Activated B cell treated with CpG ODN at 0.5 μM for 24 hours (primary cell): Measurements from ENCODE around the gene AKT3. TPM values are rescaled to one million over a fixed set of nuclear protein-coding genes. Genes with fewer than 3 reads are reported as not detected.
A peak's percentile ranks its signal among the peaks of the same experiment; 100 is the strongest.

Experiments used
- ATAC-seq: fragments of 200-7000 bp; cut with Tn5 transposase; one replicate; pipeline ENCODE4 v1.10.0; 2021; ENCODE audit warnings: low read depth, mild to moderate bottlenecking, moderate library complexity
- CTCF ChIA-PET: fragments of 350-600 bp; sonication (Branson Sonifier 250); formaldehyde crosslinking; loops from one replicate; lab custom pipeline; 2021; ENCODE audit warnings: antibody characterized with exemption; lab: Charles Lee
- POLR2A ChIA-PET: fragments of 350-600 bp; sonication (Branson Sonifier 250); formaldehyde crosslinking; loops from one replicate; lab custom pipeline; 2021; ENCODE audit warnings: antibody characterized with exemption; lab: Charles Lee
- DNase-seq: peaks from one replicate; pipeline ENCODE4 v3.0.0; 2022
- H3K27ac Mint-ChIP-seq: one replicate; pipeline ENCODE4 v1.8.0; 2020; ENCODE audit warnings: mixed read lengths
- H3K27me3 Mint-ChIP-seq: one replicate; pipeline ENCODE4 v1.8.0; 2021; ENCODE audit warnings: mixed read lengths
- H3K36me3 Mint-ChIP-seq: one replicate; pipeline ENCODE4 v1.8.0; 2021; ENCODE audit warnings: low read depth, mixed read lengths
- H3K4me1 Mint-ChIP-seq: one replicate; pipeline ENCODE4 v1.8.0; 2021; ENCODE audit warnings: mixed read lengths
- H3K4me3 Mint-ChIP-seq: one replicate; pipeline ENCODE4 v1.8.0; 2020; ENCODE audit warnings: mild to moderate bottlenecking, mixed read lengths
- H3K9me3 Mint-ChIP-seq: one replicate; pipeline ENCODE4 v1.8.0; 2020; ENCODE audit warnings: mixed read lengths
- intact Hi-C: fragments of 100-400 bp; cut with micrococcal nuclease; formaldehyde crosslinking; loops from one replicate; pipeline ENCODE4 v1.15.1; 2024
- total RNA-seq: library from RNA; stranded (reverse); gene quantifications from 2 replicates; pipeline ENCODE4 v1.2.3, GENCODE V29; 2022
- TF ChIP-seq, protein P1 (sequence below): fragments of 200-600 bp; IDR thresholded peaks from one replicate; pipeline ENCODE4 v1.8.0; 2022; ENCODE audit warnings: antibody characterized with exemption, mild to moderate bottlenecking

AKT3 gene
- total RNA-seq, 1 donor from 2014 or later, result 63.3 TPM

DNA sequence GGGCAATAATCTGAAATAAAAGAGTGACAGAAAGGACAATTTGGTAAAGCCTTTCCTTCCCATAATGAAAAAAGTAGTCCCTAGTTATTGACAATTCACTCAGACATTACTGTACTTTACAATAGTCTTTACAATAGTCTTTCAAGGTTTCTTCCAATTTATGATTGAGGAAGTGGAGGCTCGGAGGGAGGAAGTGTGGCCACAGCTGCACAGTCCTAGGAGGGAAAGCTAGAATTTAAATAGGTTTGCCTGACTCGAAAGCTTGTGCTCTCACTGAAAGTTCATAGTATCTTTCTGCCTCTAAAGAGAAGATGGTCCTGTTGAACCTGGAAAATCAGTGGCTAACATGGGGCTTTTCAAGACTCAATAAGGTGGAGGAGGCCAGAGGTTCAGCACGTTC, 391.0 kb downstream of the AKT3 start:
- Mint-ChIP-seq H3K27ac (no peak overlapping the region), H3K27me3 (no peaks in the 10 kb centered on the region), H3K9me3 (no peaks in the 10 kb centered on the region), H3K36me3 (peaks cover 30% of the 10 kb centered on the region), H3K4me3 (no peak overlapping the region), H3K4me1 (peaks cover 15% of the 10 kb centered on the region)
- CTCF ChIA-PET, result no interaction called here
- intact Hi-C loops, result no loop called here
- ATAC-seq, result peak; percentile 28
- no peak for DNase-seq
- TF ChIP-seq, protein P1, sequence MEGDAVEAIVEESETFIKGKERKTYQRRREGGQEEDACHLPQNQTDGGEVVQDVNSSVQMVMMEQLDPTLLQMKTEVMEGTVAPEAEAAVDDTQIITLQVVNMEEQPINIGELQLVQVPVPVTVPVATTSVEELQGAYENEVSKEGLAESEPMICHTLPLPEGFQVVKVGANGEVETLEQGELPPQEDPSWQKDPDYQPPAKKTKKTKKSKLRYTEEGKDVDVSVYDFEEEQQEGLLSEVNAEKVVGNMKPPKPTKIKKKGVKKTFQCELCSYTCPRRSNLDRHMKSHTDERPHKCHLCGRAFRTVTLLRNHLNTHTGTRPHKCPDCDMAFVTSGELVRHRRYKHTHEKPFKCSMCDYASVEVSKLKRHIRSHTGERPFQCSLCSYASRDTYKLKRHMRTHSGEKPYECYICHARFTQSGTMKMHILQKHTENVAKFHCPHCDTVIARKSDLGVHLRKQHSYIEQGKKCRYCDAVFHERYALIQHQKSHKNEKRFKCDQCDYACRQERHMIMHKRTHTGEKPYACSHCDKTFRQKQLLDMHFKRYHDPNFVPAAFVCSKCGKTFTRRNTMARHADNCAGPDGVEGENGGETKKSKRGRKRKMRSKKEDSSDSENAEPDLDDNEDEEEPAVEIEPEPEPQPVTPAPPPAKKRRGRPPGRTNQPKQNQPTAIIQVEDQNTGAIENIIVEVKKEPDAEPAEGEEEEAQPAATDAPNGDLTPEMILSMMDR, result no peak
- POLR2A ChIA-PET, result interaction anchor here (0.7 kb wide), 1 partner anchor 1612 kb away, joined by 8 read pairs; no protein-coding TSS in a partner anchor

DNA sequence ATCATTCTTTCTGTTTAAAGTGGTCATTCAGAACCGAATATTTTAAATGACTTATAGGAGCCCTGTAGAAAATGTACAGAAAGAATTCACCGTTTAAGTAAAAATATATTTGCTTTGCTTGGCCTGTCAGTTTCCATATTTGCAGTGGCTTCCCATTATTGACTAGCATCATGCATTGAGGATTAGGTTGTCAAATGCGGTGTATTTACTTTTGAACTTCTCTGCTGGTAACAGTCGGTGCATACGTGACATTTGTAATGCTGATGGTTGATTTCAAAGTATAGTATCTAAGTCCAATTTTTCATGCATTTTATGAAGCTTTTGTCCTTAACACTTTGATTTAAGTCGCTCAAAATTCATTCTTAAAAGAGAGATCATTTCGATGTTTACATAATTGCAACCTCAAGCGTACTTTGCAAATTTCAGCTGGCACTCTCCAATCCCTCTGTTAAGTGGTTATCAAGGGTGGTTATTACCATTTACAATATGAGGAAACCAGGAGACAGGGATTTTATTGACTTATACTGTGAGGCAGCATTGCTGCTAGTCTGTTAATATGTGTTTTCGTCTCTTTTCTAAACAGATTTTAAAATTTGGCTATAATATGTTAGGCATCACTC, 392.6 kb downstream of the AKT3 start:
- H3K27me3 Mint-ChIP-seq, result no peaks in the 10 kb centered on the region
- no peak overlapping the region for H3K27ac Mint-ChIP-seq
- H3K4me1 Mint-ChIP-seq, result peaks cover 15% of the 10 kb centered on the region
- CTCF ChIA-PET, result no interaction called here
- TF ChIP-seq, protein P1, result no peak
- no peaks in the 10 kb centered on the region for H3K9me3 Mint-ChIP-seq
- POLR2A ChIA-PET, result no interaction called here
- intact Hi-C loops, result no loop called here
- ATAC-seq (no peak), DNase-seq (no peak)
- H3K36me3 Mint-ChIP-seq, result peaks cover 28% of the 10 kb centered on the region
- H3K4me3 Mint-ChIP-seq, result no peak overlapping the region

DNA sequence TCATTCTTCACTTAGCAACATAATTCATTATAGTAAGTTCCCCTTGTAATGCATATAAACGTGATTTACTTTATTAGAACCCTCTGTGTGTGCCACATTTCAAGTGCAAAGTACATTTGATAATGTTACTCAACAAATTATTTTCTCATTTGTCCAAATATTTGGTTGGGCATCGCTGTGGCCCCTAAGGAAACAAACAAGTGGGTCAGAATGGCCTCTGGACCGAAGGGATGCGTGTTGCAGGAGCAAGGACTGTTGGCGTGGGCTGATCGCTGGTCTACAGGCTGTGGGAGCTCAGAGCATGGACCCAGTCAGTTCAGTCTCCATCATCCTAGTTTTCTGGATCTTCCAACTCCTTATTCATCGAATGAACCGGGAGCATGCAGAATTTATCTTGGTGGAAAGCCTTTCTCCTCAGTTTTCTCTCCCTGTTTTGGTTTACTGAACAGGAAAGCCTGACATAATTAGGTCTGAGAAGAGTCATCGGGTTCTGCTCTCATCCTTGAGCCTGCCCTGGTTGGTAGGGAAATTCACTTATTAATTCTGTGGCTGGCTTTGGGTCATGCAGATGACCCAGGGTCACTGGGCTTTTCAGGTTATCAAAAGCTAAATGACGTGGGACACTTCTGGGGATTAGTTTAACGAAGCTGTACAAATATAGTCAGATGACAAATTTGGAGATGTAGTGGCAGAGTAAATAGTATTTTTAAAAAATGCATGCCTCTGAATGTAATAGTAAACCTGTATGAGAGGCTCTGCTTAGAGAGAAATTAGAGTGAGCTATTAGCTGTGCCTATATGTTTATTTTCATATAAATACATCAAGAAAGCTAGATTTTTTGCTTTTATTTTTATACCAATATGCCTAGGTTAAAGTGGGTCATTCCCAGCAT, 394.0 kb downstream of the AKT3 start:
- H3K4me1 Mint-ChIP-seq, result peaks cover 27% of the 10 kb centered on the region
- no peak overlapping the region for H3K4me3 Mint-ChIP-seq
- H3K27ac Mint-ChIP-seq, result no peak overlapping the region
- CTCF ChIA-PET, result no interaction called here
- POLR2A ChIA-PET, result no interaction called here
- H3K27me3 Mint-ChIP-seq, result no peaks in the 10 kb centered on the region
- DNase-seq, result no peak
- no peak for ATAC-seq
- TF ChIP-seq, protein P1, result no peak
- peaks cover 18% of the 10 kb centered on the region for H3K36me3 Mint-ChIP-seq
- no peaks in the 10 kb centered on the region for H3K9me3 Mint-ChIP-seq
- intact Hi-C loops, result no loop called here

DNA sequence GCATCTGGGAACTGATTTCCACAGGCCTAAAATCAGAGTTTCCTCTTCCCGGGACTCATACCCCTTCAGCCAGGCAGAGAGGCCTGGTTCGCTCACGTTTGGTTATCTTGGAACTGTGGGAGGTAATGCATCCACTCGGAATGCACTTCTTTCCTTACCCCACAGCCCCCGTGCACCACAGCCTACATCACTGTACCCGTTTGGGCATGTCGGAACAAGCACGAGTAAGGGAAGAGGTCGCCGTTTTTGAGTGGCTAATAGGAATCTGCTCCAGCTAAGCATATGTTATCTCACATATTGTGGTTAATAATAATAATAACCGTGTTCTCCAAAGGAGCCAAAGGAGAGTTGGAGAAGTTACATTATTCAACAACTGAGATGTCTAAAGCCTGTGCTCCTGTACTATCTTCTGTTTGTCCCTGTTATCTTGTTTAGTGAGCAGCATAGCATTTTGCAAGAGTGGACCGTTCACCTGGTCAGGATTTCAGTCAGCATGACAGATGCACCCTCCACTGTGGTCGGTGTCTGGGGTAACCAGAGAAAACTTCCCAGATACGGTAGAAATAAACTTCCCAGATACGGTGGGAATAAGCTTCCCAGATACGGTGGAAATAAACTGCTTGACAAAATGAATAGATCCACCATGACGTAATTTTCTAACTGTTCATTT, 395.6 kb downstream of the AKT3 start:
- no peak for DNase-seq
- ChIA-PET POLR2A (no interaction called here), CTCF (no interaction called here)
- Mint-ChIP-seq H3K27ac (no peak overlapping the region), H3K4me3 (no peak overlapping the region), H3K27me3 (no peaks in the 10 kb centered on the region), H3K36me3 (peaks cover 14% of the 10 kb centered on the region), H3K9me3 (no peaks in the 10 kb centered on the region), H3K4me1 (peaks cover 24% of the 10 kb centered on the region)
- TF ChIP-seq, protein P1, result no peak
- intact Hi-C loops, result no loop called here
- no peak for ATAC-seq

DNA sequence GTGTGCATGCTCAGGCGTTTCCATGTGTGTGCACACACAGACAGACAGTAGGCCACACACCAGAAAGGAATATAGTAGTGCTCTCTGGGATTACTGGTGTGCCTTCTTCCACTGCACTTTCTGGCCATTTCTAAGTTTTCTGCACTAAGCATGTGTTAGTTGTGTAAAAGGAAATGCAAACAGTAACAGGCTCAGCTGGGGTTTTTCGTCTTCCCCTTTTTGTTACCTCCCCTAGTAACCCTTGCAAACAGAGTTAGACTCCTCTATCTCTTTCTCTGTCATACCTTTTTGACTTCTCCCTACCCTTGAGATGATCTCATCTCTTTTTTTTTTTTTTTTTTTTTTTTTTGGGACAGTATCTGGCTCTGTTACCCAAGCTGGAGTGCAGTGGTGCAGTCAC, 398.0 kb downstream of the AKT3 start:
- H3K9me3 Mint-ChIP-seq, result no peaks in the 10 kb centered on the region
- ChIA-PET POLR2A (interaction anchor here (0.6 to 1.9 kb wide), 2 partner anchors 33 to 56 kb away, joined by 3 to 5 read pairs; no protein-coding TSS in a partner anchor), CTCF (no interaction called here)
- peak; percentile 45 for ATAC-seq
- H3K4me1 Mint-ChIP-seq, result peaks cover 21% of the 10 kb centered on the region
- H3K27me3 Mint-ChIP-seq, result no peaks in the 10 kb centered on the region
- H3K36me3 Mint-ChIP-seq, result peaks cover 8% of the 10 kb centered on the region
- DNase-seq, result no peak
- H3K4me3 Mint-ChIP-seq, result no peak overlapping the region
- H3K27ac Mint-ChIP-seq, result peak overlapping the region; percentile 7
- TF ChIP-seq, protein P1, result no peak
- intact Hi-C loops, result no loop called here
